ENCODE measurements around the gene NRN1L.
"Not testable (repeated sequence)": the region's sequence is repeated elsewhere in the genome, so short reads cannot be mapped to it uniquely, and the experiment has no call there.

The NRN1L gene

DNA sequence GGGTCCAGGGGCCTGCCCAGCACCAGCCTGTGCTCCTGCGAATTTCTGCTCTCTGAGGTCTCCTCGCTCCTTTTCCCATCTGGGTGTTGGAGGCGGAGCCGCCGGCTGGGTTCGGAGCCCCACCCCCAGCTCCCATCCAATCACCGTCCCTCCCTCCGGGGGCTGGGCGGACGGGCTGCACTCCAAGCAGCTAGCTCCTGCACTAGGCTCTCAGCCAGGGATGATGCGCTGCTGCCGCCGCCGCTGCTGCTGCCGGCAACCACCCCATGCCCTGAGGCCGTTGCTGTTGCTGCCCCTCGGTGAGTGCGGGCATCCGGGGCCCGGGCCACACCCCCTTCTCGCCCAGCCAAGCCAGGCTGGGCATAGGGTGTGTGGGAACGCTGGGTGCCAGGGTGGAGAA, at the start of gene NRN1L:
Gene NRN1L (plus strand): TSS at position 202 of the 400 bp plus-strand sequence. CDS start 19 bp downstream, at position 221.
- no peak within 1 kb of the TSS for H3K4me3 ChIP-seq (ENCODE audit: low read depth, low read length)
- no peak for TF ChIP-seq CTCF (IDR thresholded peaks at IDR 0.05; ENCODE audit: low read depth, low read length)

DNA sequence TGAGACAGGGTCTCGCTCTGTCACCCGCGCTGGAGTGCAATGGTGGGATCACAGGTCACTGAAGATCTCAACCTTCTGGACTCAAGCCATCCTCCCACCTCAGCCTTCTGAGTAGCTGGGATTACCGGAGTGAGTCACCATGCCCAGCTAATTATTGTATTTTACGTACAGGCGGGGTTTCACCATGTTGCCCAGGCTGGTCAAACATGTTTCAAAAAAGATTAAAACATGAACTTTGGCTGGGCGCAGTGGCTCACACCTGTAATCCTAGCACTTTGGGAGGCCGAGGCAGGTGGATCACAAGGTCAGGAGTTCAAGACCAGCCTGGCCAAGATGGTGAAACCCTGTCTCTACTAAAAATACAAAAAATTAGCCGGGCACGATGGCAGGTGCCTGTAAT, 47.5 kb upstream of the NRN1L start:
- H3K4me3 ChIP-seq (ENCODE audit: low read depth, low read length), result not testable (repeated sequence)

GRCh38 chr16:67837811-67838210, 46.9 kb upstream of the NRN1L start:
- H3K4me3 ChIP-seq (ENCODE audit: low read depth, low read length), result no peak overlapping the region
- no peak for TF ChIP-seq CTCF (IDR thresholded peaks at IDR 0.05; ENCODE audit: low read depth, low read length)

DNA sequence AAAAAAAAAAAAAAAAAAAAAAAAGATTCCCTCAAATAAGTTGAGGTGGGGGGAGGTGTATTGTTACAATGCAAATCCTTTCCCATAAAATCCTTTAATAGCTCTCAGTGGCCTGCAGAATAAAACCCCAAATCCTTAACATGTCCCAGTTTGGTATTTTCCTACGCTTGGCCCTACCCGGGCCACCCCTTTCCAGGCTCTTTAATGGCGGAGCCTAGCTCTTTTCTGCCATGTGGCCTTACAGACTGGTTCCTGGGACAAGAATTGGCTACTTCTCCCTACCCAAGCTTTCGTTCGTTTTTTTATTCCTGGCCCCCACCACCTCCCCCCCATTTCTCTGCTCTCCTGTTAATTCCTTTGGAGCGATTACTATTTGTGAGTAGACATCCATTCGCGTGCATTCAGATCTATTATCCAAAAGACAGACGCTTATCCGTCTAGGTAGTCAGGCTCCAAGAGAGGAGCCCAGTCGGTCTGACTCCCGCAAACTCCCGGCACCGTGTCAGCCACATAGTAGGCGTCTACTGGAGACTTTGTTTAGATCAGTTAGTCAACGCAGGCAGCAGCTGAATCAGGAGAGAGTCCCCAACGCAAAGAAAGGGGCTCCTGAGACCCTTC, 43.4 kb upstream of the NRN1L start:
- TF ChIP-seq CTCF (IDR thresholded peaks at IDR 0.05; ENCODE audit: low read depth, low read length), result no peak
- H3K4me3 ChIP-seq (ENCODE audit: low read depth, low read length), result peak overlapping the region; percentile 79; the same call in 1 of the 2 replicates

GRCh38 chr16:67841816-67842508, 42.7 kb upstream of the NRN1L start, which contains the start of gene THAP11:
TSS of gene THAP11 (plus strand) at chr16:67842320. CDS start at chr16:67842555, 235 bp downstream.
- TF ChIP-seq CTCF (IDR thresholded peaks at IDR 0.05; ENCODE audit: low read depth, low read length), result peak; percentile 79
- H3K4me3 ChIP-seq (ENCODE audit: low read depth, low read length), result peak within 1 kb of the TSS; percentile 79

DNA sequence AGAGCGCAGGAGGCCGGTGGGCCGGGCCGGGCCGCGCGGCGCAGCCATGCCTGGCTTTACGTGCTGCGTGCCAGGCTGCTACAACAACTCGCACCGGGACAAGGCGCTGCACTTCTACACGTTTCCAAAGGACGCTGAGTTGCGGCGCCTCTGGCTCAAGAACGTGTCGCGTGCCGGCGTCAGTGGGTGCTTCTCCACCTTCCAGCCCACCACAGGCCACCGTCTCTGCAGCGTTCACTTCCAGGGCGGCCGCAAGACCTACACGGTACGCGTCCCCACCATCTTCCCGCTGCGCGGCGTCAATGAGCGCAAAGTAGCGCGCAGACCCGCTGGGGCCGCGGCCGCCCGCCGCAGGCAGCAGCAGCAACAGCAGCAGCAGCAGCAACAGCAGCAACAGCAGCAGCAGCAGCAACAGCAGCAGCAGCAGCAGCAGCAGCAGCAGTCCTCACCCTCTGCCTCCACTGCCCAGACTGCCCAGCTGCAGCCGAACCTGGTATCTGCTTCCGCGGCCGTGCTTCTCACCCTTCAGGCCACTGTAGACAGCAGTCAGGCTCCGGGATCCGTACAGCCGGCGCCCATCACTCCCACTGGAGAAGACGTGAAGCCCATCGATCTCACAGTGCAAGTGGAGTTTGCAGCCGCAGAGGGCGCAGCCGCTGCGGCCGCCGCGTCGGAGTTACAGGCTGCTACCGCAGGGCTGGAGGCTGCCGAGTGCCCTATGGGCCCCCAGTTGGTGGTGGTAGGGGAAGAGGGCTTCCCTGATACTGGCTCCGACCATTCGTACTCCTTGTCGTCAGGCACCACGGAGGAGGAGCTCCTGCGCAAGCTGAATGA, 42.0 kb upstream of the NRN1L start:
- peak; percentile 18; the same call in 1 of the 2 replicates for TF ChIP-seq CTCF (IDR thresholded peaks at IDR 0.05; ENCODE audit: low read depth, low read length)
- peak overlapping the region; percentile 79 for H3K4me3 ChIP-seq (ENCODE audit: low read depth, low read length)

- TF ChIP-seq CTCF (IDR thresholded peaks at IDR 0.05; ENCODE audit: low read depth, low read length), result no peak
- H3K4me3 ChIP-seq (ENCODE audit: low read depth, low read length), result peak overlapping the region; percentile 79
Measured at GRCh38 chr16:67843343-67843765, 41.3 kb upstream of the NRN1L start.
